GM23338 (cell line): ENCODE measurements around the gene NUP160. TPM values are rescaled to one million over a fixed set of nuclear protein-coding genes. Genes with fewer than 3 reads are reported as not detected.
"Not testable (repeated sequence)": the region's sequence is repeated elsewhere in the genome, so short reads cannot be mapped to it uniquely, and the experiment has no call there.

Experiments
- ATAC-seq: fragments of 200-7000 bp; cut with Tn5 transposase; 3 replicates; pipeline ENCODE4 v1.9.1; 2020
- DNase-seq: peaks from one replicate; pipeline ENCODE4 v3.0.0-alpha.2; 2015; ENCODE audit warnings: low spot score
- H2AFZ ChIP-seq: fragments of 200-600 bp; sonication (generic); 2 replicates; pipeline ENCODE4 v1.8.0; 2016; ENCODE audit warnings: antibody characterized with exemption, mild to moderate bottlenecking, moderate library complexity
- H3F3A ChIP-seq: fragments of 200-600 bp; sonication (generic); replicated peaks from 2 replicates; pipeline ENCODE4 v1.8.0; 2017; ENCODE audit warnings: antibody characterized with exemption, mixed run types, low read depth
- H3K27ac ChIP-seq: fragments of 200-600 bp; sonication (generic); 2 replicates; pipeline ENCODE4 v1.6.1; 2016; ENCODE audit warnings: low read depth
- H3K27me3 ChIP-seq: fragments of 200-600 bp; sonication (generic); 2 replicates; pipeline ENCODE4 v1.8.0; 2016; ENCODE audit warnings: mild to moderate bottlenecking, mixed run types, moderate library complexity; ENCODE audit not compliant: insufficient read depth
- H3K36me3 ChIP-seq: fragments of 200-600 bp; sonication (generic); 2 replicates; pipeline ENCODE4 v1.8.0; 2016; ENCODE audit warnings: mild to moderate bottlenecking; ENCODE audit not compliant: insufficient read depth
- H3K4me1 ChIP-seq: fragments of 200-600 bp; sonication (generic); 2 replicates; pipeline ENCODE4 v1.8.0; 2016; ENCODE audit warnings: mild to moderate bottlenecking, moderate library complexity; ENCODE audit not compliant: insufficient read depth
- H3K4me2 ChIP-seq: fragments of 200-600 bp; sonication (generic); 2 replicates; pipeline ENCODE4 v1.7.1; 2017; ENCODE audit warnings: mixed run types
- H3K4me3 ChIP-seq: fragments of 200-600 bp; sonication (generic); 2 replicates; pipeline ENCODE4 v1.6.1; 2016; ENCODE audit warnings: mixed run types
- H3K79me2 ChIP-seq: fragments of 200-600 bp; sonication (generic); replicated peaks from 2 replicates; pipeline ENCODE4 v1.8.0; 2017; ENCODE audit warnings: mild to moderate bottlenecking; ENCODE audit not compliant: insufficient read depth
- H3K9me2 ChIP-seq: fragments of 200-600 bp; sonication (generic); 2 replicates; pipeline ENCODE4 v1.8.0; 2017; ENCODE audit not compliant: insufficient read depth
- H4K20me1 ChIP-seq: fragments of 200-600 bp; sonication (generic); replicated peaks from 2 replicates; pipeline ENCODE4 v1.8.0; 2017; ENCODE audit warnings: mild to moderate bottlenecking; ENCODE audit not compliant: insufficient read depth
- H3K27ac Mint-ChIP-seq: 2 replicates; pipeline ENCODE4 v1.8.0; 2020; ENCODE audit warnings: inconsistent platforms, mild to moderate bottlenecking, moderate library complexity, mixed read lengths
- H3K27me3 Mint-ChIP-seq: 3 replicates; pipeline ENCODE4 v1.8.0; 2022; ENCODE audit warnings: low read depth, mild to moderate bottlenecking, moderate library complexity, mixed read lengths, inconsistent platforms; ENCODE audit not compliant: insufficient read depth, poor library complexity
- H3K36me3 Mint-ChIP-seq: 3 replicates; pipeline ENCODE4 v1.8.0; 2021; ENCODE audit warnings: low read depth, mild to moderate bottlenecking, inconsistent platforms, moderate library complexity, mixed read lengths
- H3K4me1 Mint-ChIP-seq: 3 replicates; pipeline ENCODE4 v1.8.0; 2020; ENCODE audit warnings: mild to moderate bottlenecking, inconsistent platforms, mixed read lengths
- H3K4me3 Mint-ChIP-seq: 3 replicates; pipeline ENCODE4 v1.8.0; 2021; ENCODE audit warnings: moderate library complexity, mild to moderate bottlenecking, inconsistent platforms, mixed read lengths
- H3K9me3 Mint-ChIP-seq: 3 replicates; pipeline ENCODE4 v1.8.0; 2020; ENCODE audit warnings: moderate library complexity, mild to moderate bottlenecking, inconsistent platforms, mixed read lengths
- CREB1 ChIP-seq: fragments of 250-450 bp; sonication (Bioruptor Pico); IDR thresholded peaks from 2 replicates; pipeline ENCODE4 v1.5.0; 2020; ENCODE audit warnings: low read depth, mild to moderate bottlenecking, moderate library complexity
- CTCF ChIP-seq, 2 experiments: fragments of 200-600 bp in 1 of 2; sonication (generic) in 1 of 2; conservative IDR thresholded peaks; 2 replicates each; pipeline versions ENCODE4 v1.5.1 to v1.6.1; 2016 to 2017; ENCODE audit warnings: antibody characterized with exemption in 2 of 2, low read depth in 2 of 2, mild to moderate bottlenecking in 2 of 2, moderate library complexity in 1 of 2
- EZH2 ChIP-seq: fragments of 200-600 bp; sonication (generic); IDR thresholded peaks from one replicate; pipeline ENCODE4 v1.8.0; 2017; ENCODE audit warnings: antibody characterized with exemption, mild to moderate bottlenecking, low read depth; ENCODE audit not compliant: unreplicated experiment
- EZH2phosphoT487 ChIP-seq: fragments of 200-600 bp; sonication (generic); IDR thresholded peaks from one replicate; pipeline ENCODE4 v1.8.1; 2018; ENCODE audit warnings: antibody characterized with exemption; ENCODE audit not compliant: unreplicated experiment
- JUNB ChIP-seq: IDR thresholded peaks from one replicate; pipeline ENCODE4 v1.6.1; 2016; ENCODE audit warnings: antibody characterized with exemption; ENCODE audit not compliant: unreplicated experiment
- POLR2AphosphoS5 ChIP-seq: IDR thresholded peaks from 2 replicates; pipeline ENCODE4 v1.6.1; 2016; ENCODE audit warnings: antibody characterized with exemption, low read depth
- ZNF114 ChIP-seq: fragments of 250-450 bp; sonication (Bioruptor Pico); IDR thresholded peaks from 2 replicates; pipeline ENCODE4 v1.5.0; 2020; ENCODE audit warnings: mild to moderate bottlenecking, moderate library complexity
- ZNF462 ChIP-seq: fragments of 250-450 bp; sonication (Bioruptor Pico); IDR thresholded peaks from 2 replicates; pipeline ENCODE4 v1.5.0; 2020; ENCODE audit warnings: mild to moderate bottlenecking, moderate library complexity
- polyA plus RNA-seq: library from polyadenylated mRNA; unstranded; fragments of >200 nt; fragmentation: Nextera tagmentation; extraction: Ambion mirVana; gene quantifications from 2 replicates; pipeline ENCODE4 v1.2.1, GENCODE V29; 2016
- total RNA-seq: library from RNA; depleted of rRNA; stranded (reverse); fragments of >200 nt; shearing (Covaris generic); gene quantifications from 2 replicates; pipeline ENCODE4 v1.2.3, GENCODE V29; 2014
- TF ChIP-seq, protein P1 (sequence below): IDR thresholded peaks from one replicate; pipeline ENCODE4 v1.6.1; 2018; ENCODE audit warnings: antibody characterized with exemption; ENCODE audit not compliant: unreplicated experiment

Gene NUP160
- total and polyA plus RNA-seq, 2 experiments from 2014 or later: 41.2 to 101 TPM

- TF ChIP-seq ZNF462 (no peak), CTCF (conservative IDR thresholded peaks at IDR 0.05; ENCODE audit: low read depth in 2 of 2) (no peak), EZH2 (no peak), ZNF114 (CRISPR knock-in tag) (no peak), EZH2phosphoT487 (no peak)
These were observed 39.9 kb upstream of the NUP160 start (continued) for GRCh38 chr11:47887910-47888569.

DNA sequence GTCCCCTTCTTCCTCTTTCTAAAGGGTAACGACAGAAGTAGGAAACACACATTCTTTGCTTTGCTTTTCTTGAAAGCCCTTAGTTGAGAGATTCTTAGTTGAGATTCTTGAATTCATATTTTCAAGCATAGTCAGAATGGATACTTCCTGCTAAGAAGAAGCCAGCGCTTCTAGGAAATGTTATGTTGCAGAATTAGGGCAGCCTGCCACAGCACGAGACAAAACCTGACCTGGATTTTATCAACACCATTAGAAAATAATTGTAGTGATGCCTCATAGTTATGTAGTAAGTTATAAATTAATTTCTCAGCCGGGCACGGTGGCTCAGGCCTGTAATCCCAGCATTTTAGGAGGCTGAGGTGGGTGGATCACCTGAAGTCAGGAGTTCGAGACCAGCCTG lies 37.9 kb upstream of the NUP160 start:
- no peak for DNase-seq
- Histone ChIP-seq H3K27me3 (no peaks in the 10 kb centered on the region), H3K36me3 (no peaks in the 10 kb centered on the region), H3K79me2 (no peaks in the 10 kb centered on the region), H2AFZ (no peak overlapping the region), H3K4me1 (no peaks in the 10 kb centered on the region), H3K4me2 (no peak overlapping the region), H3K27ac (no peak overlapping the region), H3F3A (no peaks in the 10 kb centered on the region), H3K4me3 (no peak overlapping the region), H4K20me1 (no peaks in the 10 kb centered on the region), H3K9me2 (no peaks in the 10 kb centered on the region)
- H3K4me3 Mint-ChIP-seq: no peak overlapping the region
- H3K36me3 Mint-ChIP-seq: peaks cover 3% of the 10 kb centered on the region; the same call in 1 of the 3 replicates
- H3K4me1 Mint-ChIP-seq: no peaks in the 10 kb centered on the region
- peaks cover 2% of the 10 kb centered on the region for H3K27me3 Mint-ChIP-seq
- ATAC-seq: no peak
- peaks cover 3% of the 10 kb centered on the region; the same call in 2 of the 3 replicates for H3K9me3 Mint-ChIP-seq
- H3K27ac Mint-ChIP-seq: no peak overlapping the region
- TF ChIP-seq POLR2AphosphoS5 (no peak), JUNB (no peak), CREB1 (no peak)
- TF ChIP-seq, protein P1, sequence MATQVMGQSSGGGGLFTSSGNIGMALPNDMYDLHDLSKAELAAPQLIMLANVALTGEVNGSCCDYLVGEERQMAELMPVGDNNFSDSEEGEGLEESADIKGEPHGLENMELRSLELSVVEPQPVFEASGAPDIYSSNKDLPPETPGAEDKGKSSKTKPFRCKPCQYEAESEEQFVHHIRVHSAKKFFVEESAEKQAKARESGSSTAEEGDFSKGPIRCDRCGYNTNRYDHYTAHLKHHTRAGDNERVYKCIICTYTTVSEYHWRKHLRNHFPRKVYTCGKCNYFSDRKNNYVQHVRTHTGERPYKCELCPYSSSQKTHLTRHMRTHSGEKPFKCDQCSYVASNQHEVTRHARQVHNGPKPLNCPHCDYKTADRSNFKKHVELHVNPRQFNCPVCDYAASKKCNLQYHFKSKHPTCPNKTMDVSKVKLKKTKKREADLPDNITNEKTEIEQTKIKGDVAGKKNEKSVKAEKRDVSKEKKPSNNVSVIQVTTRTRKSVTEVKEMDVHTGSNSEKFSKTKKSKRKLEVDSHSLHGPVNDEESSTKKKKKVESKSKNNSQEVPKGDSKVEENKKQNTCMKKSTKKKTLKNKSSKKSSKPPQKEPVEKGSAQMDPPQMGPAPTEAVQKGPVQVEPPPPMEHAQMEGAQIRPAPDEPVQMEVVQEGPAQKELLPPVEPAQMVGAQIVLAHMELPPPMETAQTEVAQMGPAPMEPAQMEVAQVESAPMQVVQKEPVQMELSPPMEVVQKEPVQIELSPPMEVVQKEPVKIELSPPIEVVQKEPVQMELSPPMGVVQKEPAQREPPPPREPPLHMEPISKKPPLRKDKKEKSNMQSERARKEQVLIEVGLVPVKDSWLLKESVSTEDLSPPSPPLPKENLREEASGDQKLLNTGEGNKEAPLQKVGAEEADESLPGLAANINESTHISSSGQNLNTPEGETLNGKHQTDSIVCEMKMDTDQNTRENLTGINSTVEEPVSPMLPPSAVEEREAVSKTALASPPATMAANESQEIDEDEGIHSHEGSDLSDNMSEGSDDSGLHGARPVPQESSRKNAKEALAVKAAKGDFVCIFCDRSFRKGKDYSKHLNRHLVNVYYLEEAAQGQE: no peak

- H3K4me1 Mint-ChIP-seq, H3K36me3 Mint-ChIP-seq, H4K20me1 ChIP-seq, H3K9me2 ChIP-seq, ATAC-seq, H3K4me2 ChIP-seq, H3K27me3 Mint-ChIP-seq, H3K27ac Mint-ChIP-seq, H3K4me1 ChIP-seq, H2AFZ ChIP-seq, H3K27me3 ChIP-seq, DNase-seq, H3F3A ChIP-seq, H3K4me3 Mint-ChIP-seq, H3K36me3 ChIP-seq, H3K4me3 ChIP-seq, H3K27ac ChIP-seq, H3K79me2 ChIP-seq: not testable (repeated sequence)
- peaks cover 10% of the 10 kb centered on the region for H3K9me3 Mint-ChIP-seq
These were observed 34.3 kb upstream of the NUP160 start for GRCh38 chr11:47882437-47882836.
